GM10248 (cell line): ENCODE data around the gene STARD4.

Experiments
- CTCF ChIA-PET: fragments of 300-600 bp; sonication (Branson Sonifier 250); formaldehyde crosslinking; extraction: SDS; loops from one replicate; lab custom pipeline; 2021; ENCODE audit warnings: antibody characterized with exemption; lab: Yijun Ruan, JAX
- POLR2A ChIA-PET: fragments of 350-650 bp; sonication (Branson Sonifier 250); formaldehyde crosslinking; extraction: SDS; loops from one replicate; lab custom pipeline; 2020; ENCODE audit warnings: antibody characterized with exemption; lab: Yijun Ruan, JAX
- DNase-seq: peaks from one replicate; pipeline ENCODE4 v3.0.0; 2012; ENCODE audit errors: extremely low spot score
- CTCF ChIP-seq: IDR thresholded peaks from 2 replicates; pipeline ENCODE4 v1.5.1; 2012; ENCODE audit warnings: mild to moderate bottlenecking, low read depth; ENCODE audit errors: extremely low read depth, missing control alignments, control extremely low read depth

STARD4 gene

DNA sequence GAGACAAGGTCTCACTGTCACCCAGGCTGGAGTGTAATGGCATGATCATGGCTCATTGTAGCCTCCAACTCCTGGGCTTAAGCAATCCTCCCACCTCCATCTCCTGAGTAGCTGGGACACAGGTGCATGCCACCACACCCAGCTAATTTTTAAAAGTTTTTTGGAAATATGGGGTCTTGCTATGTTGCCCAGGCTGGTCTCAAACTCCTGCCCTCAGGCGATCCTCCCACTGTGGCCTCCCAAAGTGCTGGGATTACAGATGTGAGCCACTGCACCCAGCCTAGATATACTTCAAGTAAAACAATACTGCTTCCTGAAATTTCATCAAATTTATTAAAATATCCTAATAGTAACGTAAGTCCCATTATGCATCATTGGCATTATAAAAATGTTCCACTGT lies 33.4 kb downstream of the STARD4 start:
- DNase-seq, result no peak
- CTCF ChIA-PET, result interaction anchor here (2.3 kb wide), 1 partner anchor 9 kb away, joined by 8 read pairs; no protein-coding TSS in a partner anchor
- no peak for TF ChIP-seq CTCF
- POLR2A ChIA-PET, result no interaction called here

- ChIA-PET POLR2A (no interaction called here), CTCF (interaction anchor here (0.6 to 2.3 kb wide), 3 partner anchors 8 to 320 kb away, joined by 3 to 8 read pairs (median 6); no protein-coding TSS in a partner anchor)
- TF ChIP-seq CTCF, result no peak
- no peak for DNase-seq
Observed at GRCh38 chr5:111478266-111478665, 34.1 kb downstream of the STARD4 start.

GRCh38 chr5:111472579-111472978 lies 39.8 kb downstream of the STARD4 start:
- TF ChIP-seq CTCF, result no peak
- ChIA-PET POLR2A (interaction anchor here (0.6 kb wide), 1 partner anchor 218 kb away, joined by 3 read pairs; no protein-coding TSS in a partner anchor), CTCF (interaction anchor here (0.8 to 3.6 kb wide), 10 partner anchors 8 to 316 kb away, joined by 3 to 16 read pairs (median 4); no protein-coding TSS in a partner anchor)
- peak; percentile 10 for DNase-seq

DNA sequence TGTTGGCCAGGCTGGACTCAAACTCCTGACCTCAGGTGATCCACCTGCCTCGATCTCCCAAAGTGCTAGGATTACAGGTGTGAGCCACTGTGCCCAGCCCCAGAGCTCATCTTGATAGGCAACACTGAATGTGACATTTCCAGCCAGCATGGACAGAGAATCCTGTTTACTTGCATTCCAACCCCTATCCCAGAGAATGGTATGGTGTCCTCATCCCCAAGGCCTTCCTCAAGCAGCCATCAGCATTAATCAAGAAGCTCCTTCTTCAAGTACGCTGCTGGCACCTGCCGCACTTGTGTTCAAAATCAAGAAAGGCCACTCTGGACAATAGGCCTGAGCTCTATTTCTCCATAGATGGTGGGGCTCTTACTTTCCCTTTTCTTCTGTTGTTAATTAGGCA lies 40.2 kb downstream of the STARD4 start:
- CTCF ChIA-PET, result interaction anchor here (0.9 to 3.6 kb wide), 8 partner anchors 8 to 315 kb away, joined by 3 to 16 read pairs (median 5); no protein-coding TSS in a partner anchor
- POLR2A ChIA-PET, result interaction anchor here (0.6 kb wide), 1 partner anchor 217 kb away, joined by 3 read pairs; no protein-coding TSS in a partner anchor
- TF ChIP-seq CTCF, result no peak
- no peak for DNase-seq

GRCh38 chr5:111469903-111470302 lies 42.4 kb downstream of the STARD4 start:
- no peak for DNase-seq
- TF ChIP-seq CTCF, result no peak
- POLR2A ChIA-PET, result no interaction called here

GRCh38 chr5:111469293-111469896 lies 42.9 kb downstream of the STARD4 start:
- no peak for DNase-seq
- ChIA-PET POLR2A (no interaction called here), CTCF (interaction anchor here (1.0 to 2.2 kb wide), 5 partner anchors 8 to 16 kb away, joined by 3 to 7 read pairs (median 5); no protein-coding TSS in a partner anchor)
- TF ChIP-seq CTCF, result no peak

More at GRCh38 chr5:111469903-111470302, 42.4 kb downstream of the STARD4 start:
- CTCF ChIA-PET, result interaction anchor here (1.0 to 2.2 kb wide), 5 partner anchors 8 to 15 kb away, joined by 3 to 7 read pairs (median 5); no protein-coding TSS in a partner anchor
